NCI-H748 (cell line): ENCODE results near the gene YAP1.

ENCODE experiments used
- DNase-seq: peaks from one replicate; lab custom pipeline; 2025; ENCODE audit not compliant: unreplicated experiment; lab: John Stamatoyannopoulos, UW

YAP1 gene

DNA sequence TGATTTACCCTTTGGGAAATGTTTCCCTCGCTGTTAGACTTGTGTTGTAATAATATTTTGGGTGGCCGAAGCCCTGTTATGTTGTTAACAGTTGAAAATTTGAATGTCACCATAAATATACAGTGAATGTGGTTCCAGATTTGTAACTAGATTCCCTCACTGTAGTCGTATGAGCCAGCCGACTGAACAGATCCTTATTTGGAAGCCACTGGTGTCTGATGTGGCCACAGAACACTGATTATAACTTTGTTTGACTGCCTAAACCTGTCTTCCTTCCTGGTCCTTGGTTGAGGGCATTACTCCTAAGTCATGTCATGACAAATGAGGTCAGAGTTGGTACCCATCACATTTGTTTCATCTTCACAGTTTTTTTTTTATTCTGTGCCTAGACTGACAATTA, 45.4 kb downstream of the YAP1 start:
- DNase-seq, result no peak

DNA sequence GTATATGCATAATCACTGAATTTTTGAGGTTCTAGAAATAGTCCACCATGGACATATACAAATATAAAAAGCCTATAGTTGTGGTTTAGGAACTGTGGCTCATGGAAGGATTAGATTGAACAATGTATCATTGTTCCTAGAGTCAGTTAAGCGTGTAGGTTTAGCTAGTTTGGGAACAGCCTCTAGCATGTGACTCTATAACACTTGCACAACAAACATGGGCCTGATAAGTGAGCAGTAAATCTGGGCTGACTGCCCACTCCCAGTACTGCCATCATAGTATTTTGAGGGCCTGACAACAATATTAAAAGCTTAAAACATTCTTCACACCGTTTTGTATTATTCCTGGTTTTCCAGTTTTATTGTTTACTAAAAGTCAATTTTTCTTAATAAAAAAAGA, 47.0 kb downstream of the YAP1 start:
- DNase-seq, result no peak

GRCh38 chr11:102158164-102158735, 48.0 kb downstream of the YAP1 start:
- DNase-seq, result no peak

- DNase-seq, result no peak
Observed at GRCh38 chr11:102163368-102163767, 53.1 kb downstream of the YAP1 start.

DNA sequence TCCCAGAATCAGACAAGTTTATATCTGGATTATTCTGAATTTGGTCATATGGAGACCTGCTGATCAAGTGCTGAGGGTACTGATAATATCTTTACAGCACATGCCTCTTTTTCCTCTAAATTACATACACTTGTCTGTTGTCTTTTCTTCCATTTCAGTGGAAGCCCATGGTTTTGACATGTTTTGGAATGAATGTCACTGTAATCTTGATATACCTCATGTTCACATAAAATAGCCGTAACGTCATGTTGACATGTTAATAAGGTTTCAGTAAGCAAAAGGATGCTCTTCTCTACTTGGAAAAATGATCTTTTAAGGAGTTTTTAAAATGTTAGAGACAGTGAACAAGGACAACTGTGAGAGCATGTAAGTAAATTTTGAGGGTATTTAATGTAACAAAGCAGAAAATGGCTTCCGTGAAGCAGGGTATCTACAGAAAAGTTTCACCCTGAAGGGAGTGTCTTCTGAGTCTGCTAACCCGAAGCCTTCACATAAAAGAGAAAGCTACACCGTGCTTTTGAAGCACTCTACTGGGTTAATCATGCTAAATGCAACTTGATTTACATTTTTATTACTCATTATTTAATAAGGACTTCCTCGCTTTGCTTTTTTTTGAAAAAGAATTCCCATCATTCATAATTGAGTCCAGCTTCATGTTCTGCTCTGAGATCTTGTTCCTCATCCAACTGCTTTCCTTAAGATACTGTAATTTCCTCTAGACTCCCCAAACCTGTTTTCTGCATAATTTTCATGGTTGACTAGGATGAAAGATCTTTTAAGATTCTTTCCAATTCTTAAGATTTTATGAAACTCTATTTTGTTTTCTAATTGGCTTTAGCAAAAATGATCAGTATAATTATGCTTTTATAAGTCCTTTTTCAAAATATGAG, 56.2 kb downstream of the YAP1 start:
- DNase-seq, result no peak

GRCh38 chr11:102168481-102168880, 58.2 kb downstream of the YAP1 start:
- no peak for DNase-seq

DNA sequence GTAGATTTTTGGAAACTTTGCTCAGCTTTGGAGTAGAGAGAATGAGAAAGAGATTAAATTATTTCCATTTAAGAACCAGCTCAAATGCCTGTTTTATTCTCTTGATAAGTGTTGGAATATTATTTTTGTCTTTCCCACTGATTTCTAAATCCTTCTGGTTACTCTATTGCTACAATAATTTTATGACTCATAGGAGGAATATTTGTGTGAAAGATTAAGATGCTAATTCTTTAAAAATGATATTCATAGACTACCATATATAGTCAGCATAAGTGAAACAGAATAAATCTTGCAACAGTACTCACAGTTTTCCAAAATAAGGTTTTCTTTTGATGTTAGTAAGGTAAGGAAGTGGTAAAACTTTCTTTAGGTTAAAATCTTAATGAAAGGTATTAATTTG, 60.9 kb downstream of the YAP1 start:
- DNase-seq, result no peak

DNA sequence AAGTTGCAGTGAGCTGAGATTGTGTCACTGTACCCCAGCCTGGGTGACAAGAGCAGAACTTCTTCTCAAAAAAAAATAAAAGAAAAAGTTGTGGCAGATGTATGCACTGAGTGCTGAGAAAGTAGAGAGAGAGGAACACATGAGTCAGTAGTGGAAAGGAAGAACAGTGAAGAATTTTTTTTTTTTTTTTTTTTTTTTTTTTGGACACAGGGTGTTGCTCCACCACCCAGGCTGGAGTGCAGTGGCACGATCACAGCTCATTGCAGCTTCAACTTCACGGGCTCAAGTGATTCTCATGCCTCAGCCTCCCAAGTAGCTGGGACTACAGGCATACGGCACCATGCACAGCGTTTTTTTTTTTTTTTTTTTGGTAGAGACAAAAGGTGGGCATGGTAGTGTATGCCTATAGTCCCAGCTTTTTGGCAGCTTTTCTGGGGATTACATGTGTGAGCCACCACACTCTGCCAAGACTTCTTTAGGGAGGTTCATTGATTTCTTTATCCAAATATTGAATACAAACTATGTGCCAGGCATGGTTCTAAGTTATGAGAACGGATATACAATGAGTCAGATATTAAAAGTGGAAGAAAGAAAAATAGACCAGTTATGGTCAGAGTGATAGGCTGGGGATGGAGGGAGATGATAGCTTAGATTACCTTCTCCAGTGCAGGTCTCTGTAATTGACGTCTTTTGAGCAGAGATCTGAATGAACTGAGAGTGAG, 62.0 kb downstream of the YAP1 start:
- DNase-seq, result no peak

GRCh38 chr11:102177126-102177525, 66.9 kb downstream of the YAP1 start:
- DNase-seq, result no peak

DNA sequence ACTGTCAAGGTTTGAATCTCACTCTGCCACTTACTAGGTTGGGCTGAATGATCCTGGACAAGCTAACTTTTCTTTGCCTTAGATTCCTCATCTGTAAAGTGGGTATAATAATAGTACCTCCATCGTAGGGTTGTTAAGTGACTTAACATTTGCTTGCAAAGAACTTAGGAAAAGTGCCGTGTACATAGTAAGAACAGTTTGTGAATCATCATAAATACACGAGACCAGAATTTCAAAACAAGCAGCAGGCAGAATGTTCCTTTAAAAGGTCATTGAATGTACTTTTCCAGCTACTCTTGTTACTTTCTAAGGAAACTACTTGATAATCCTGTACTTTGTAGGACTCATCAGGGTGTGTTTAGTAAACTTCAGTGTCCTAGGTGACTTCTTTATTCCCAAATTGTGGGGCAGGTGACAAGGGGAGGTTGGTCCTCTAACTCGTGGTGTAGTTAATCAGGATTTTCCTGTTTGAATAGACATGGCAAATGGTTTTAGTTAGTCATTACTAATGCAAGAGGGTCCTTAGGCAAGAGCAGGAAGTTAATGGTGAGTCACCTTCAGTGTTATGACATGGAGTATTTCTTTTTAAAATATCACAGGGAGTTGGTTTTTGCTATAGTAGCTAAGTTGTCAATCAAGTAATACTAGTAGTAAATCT, 67.9 kb downstream of the YAP1 start:
- DNase-seq, result no peak

- DNase-seq, result no peak
Observed at GRCh38 chr11:102179371-102179770, 69.1 kb downstream of the YAP1 start.

DNA sequence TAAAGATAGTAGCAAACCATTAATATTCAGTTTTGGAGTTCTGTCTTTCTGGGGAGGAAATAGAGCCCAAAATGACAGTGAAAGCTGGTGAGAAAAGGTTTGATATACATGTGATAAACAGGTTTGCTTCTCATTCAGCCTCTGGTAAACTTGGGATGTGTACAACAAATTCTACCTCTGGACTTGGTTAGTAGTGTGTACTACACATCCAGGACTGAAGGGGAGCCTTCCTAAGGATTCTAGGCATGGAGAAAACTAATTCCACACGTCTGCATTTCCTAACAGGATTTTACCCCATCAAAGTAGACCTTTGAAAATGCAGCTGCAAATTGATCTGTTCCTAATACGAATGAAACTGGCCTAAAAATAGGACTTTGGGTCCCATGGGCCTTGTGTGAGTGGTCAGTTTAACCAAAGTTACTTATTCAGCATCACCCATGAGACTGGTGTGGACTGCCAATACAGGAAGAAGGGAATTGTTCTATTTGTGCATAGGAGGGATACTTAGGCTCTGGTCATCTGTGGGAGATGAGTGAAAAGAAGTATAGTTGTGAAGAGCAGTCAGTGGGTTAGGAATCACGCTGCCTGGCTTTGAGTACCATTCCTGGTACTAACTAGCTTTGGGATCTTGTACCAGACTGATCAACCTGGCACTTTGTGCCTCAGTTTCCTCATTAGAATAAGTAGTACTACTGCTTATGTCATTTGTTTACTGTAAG, 74.2 kb downstream of the YAP1 start:
- no peak for DNase-seq

DNA sequence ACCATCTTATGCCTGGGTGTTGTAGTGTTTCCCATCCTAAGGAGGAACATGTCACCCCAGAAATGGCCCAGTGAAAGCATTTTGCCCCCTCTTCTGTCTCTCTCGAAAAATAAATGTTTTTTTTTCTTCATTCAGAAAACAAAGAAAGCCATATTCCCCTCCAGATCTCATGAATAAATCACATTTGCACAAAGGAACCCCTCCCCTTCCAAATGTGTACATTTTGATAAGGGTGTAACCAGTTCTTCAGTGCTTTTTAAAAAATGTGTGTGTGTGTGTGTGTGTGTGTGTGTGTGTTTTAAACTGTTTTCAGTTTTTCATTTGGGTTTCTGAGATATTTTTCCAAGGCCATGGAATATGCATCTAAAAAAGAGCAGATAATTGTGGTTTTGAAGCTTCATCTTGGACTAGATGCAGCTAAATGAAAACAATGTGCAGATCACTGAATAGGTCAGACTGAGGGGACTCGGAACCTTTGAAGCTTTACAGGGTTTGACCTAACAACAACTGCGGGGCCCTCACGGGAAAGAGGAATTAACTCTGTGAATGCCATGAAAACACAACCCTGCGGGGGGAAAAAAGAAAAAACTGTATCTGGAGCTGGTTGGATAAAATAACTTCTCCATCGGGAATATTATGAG, 76.4 kb downstream of the YAP1 start:
- DNase-seq, result no peak

- no peak for DNase-seq
Observed at GRCh38 chr11:102187416-102188151, 77.3 kb downstream of the YAP1 start.

DNA sequence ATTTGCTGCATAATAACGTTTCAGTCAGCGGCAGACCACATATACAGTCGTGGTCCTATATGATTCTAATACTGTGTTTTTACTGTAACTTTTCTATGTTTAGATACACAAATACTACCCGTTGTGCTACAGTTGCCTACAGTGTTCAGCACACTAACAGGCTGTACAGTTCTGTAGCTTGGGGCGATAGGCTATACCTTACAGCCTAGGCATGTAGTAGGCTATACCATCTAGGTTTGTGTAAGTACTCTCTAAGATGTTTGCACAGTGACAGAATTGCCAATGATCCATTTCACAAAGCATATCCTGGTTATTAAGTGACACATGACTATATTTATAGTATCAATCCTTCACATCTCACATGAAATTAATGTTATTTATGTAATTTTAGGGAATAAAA, 78.2 kb downstream of the YAP1 start:
- no peak for DNase-seq

DNA sequence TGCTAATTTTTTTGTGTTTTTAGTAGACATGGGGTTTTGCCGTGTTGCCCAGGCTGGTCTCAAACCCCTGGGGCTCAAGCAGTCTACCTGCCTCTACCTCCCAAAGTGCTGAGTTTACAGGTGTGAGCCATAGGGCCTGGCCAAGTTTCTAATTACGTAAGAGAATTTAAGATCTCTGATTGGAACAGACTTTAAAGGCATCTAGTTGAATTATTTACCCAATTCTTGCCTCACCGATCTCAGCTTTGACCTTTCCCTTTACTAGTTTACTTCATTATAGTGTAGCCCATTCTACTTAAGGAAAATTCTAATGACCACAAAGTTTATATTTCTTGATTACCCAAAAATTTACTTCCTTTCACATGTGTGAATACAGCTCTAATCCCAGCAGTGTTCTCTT, 81.6 kb downstream of the YAP1 start:
- DNase-seq, result no peak

- no peak for DNase-seq
Observed at GRCh38 chr11:102192349-102193066, 82.3 kb downstream of the YAP1 start.

- no peak for DNase-seq
Observed at GRCh38 chr11:102194257-102194656, 84.0 kb downstream of the YAP1 start.

- no peak for DNase-seq
Observed at GRCh38 chr11:102194990-102195389, 84.7 kb downstream of the YAP1 start.
